ENCODE results near the gene ISG20.

DNA sequence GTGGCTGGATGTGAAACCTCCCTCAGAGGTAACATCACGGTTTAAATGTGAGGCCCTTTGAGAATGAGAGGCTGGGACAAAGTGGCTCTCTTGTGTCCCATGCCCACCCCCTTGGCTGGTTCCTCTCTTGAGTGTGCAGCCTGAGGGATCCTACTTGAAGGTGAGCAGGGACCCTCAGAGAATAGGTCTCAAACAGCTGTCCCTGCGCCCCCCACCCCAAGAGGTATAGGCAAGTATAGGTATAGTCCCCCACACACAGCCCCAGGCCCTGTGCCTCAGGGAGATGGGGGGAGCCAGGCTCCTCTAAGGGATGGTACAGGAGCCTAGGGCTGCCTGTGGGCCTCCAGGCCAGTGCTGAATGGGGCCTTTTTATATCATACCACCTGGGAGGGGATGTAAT lies 61.9 kb downstream of the ISG20 start:
- TF ChIP-seq, protein P1, sequence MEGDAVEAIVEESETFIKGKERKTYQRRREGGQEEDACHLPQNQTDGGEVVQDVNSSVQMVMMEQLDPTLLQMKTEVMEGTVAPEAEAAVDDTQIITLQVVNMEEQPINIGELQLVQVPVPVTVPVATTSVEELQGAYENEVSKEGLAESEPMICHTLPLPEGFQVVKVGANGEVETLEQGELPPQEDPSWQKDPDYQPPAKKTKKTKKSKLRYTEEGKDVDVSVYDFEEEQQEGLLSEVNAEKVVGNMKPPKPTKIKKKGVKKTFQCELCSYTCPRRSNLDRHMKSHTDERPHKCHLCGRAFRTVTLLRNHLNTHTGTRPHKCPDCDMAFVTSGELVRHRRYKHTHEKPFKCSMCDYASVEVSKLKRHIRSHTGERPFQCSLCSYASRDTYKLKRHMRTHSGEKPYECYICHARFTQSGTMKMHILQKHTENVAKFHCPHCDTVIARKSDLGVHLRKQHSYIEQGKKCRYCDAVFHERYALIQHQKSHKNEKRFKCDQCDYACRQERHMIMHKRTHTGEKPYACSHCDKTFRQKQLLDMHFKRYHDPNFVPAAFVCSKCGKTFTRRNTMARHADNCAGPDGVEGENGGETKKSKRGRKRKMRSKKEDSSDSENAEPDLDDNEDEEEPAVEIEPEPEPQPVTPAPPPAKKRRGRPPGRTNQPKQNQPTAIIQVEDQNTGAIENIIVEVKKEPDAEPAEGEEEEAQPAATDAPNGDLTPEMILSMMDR (IDR thresholded peaks at IDR 0.05; ENCODE audit: insufficient read depth, low read depth, low read length) = no peak
- no peak for TF ChIP-seq EZH2 (IDR thresholded peaks at IDR 0.05; ENCODE audit: insufficient read depth, low read length)
